Stimulated activated CD4-positive, alpha-beta T cell treated with anti-CD3 and anti-CD28 coated beads, Interleukin-15, amount 100 ng/mL, for 48 hours (primary cell): ENCODE results near the gene LYPD6B.
"Not testable (repeated sequence)": the region's sequence is repeated elsewhere in the genome, so short reads cannot be mapped to it uniquely, and the experiment has no call there.

Experiments used
- DNase-seq, 2 donors: peaks; one replicate each; pipeline ENCODE4 v3.0.0-alpha.2; 2020; ENCODE audit warnings: low read depth in 2 of 2

The LYPD6B gene

GRCh38 chr2:149191915-149192314 lies 153.4 kb downstream of the LYPD6B start:
- no peak for DNase-seq

DNA sequence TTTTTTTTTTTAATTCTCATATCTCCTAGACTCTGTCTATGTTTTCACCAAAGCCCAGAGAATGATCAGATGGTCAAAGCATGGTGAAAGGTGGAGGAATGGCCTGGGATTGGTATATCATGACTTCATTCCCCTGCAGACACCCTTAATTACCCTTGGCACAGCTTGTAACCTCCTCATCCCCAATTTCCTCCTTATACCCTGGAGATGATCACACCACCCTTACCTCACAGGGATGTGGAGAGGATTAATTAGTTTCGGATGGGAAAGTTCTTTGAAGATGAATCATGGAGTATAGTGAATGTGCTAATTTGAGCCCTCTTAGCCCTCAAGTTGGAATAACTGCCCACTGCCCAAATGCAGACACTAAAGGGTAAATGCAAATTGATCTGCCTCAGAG lies 153.9 kb downstream of the LYPD6B start:
- no peak for DNase-seq

DNA sequence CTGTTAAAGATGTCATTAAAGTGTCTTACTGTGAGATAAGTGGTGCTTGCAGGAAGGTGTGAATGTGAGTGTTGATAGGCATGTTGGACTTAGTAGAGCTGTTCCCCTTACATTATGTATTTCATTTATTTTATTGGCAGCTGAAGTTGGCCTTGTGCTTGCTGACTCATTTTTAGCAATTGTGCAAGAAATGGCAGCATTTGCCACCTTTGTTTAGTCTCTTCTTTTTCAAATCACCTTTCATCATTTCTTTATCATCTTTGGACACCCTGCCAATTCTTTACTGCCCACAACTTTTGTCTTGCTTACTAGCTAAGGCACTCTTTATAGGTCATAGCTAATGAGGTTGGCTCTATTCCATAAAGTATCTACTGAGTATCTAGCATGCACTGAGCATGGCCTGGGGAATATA lies 161.6 kb downstream of the LYPD6B start:
- DNase-seq = no peak

DNA sequence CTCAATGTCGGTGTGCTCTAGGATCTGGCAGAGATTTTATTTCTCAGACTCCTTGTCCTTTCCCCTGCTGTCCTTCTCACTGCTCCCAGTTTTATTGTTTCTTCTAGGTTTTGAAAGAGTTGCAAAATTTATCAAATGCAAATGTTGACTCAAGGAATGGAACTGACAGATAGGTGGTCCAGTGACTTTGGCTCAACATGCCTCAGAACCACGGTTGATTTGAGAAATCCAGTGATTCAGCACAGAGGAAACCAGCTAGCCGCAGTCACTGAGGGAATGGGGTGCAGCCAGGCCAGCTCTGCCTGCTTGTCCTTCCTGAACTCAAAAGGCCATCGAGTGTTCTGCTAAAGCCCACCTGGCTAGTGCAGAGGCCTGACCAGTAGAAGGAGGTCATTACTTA lies 166.2 kb downstream of the LYPD6B start:
- no peak for DNase-seq

GRCh38 chr2:149205143-149205542 lies 166.6 kb downstream of the LYPD6B start:
- no peak for DNase-seq

- DNase-seq = no peak
These were observed 175.4 kb downstream of the LYPD6B start for GRCh38 chr2:149213764-149214493.

DNA sequence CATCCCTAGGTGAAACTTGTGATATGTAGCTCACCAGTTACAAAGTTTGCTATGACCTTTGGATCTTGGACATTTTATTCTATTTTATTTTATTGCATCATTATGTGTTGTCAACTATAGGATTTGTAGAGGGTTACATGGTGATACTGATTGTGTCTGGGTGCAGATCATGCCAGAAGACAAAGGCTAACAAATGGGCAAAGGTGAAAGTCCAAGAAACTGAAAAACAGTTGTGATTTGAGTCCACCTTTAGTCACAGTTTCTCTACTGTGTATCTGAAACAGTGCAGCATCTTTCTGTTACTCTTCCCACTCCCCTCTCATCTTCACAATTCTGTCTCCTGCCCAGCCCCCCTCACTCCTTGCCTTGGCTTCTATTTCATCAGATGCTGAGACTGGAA lies 180.0 kb downstream of the LYPD6B start:
- no peak for DNase-seq

GRCh38 chr2:149219856-149220255 lies 181.4 kb downstream of the LYPD6B start:
- no peak for DNase-seq

DNA sequence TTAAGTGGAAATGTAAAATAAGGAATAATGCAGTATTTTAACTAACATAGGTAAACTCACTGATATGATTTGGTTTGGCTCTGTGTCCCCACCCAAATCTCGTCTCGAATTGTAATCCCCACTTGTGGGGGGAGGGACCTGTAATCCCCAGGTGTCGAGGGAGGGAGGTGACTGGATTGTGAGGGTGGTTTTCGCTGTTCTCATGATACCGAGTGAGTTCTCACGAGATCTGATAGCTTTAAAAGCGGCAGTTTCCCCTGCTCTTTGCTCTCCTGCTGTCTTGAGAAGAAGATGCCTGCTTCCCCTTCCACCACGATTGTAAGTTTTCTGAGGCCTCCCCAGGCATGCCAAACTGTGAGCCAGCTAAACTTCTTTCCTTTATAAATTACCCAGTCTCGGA lies 182.5 kb downstream of the LYPD6B start:
- DNase-seq = no peak

GRCh38 chr2:149221898-149222297 lies 183.4 kb downstream of the LYPD6B start:
- no peak for DNase-seq

DNA sequence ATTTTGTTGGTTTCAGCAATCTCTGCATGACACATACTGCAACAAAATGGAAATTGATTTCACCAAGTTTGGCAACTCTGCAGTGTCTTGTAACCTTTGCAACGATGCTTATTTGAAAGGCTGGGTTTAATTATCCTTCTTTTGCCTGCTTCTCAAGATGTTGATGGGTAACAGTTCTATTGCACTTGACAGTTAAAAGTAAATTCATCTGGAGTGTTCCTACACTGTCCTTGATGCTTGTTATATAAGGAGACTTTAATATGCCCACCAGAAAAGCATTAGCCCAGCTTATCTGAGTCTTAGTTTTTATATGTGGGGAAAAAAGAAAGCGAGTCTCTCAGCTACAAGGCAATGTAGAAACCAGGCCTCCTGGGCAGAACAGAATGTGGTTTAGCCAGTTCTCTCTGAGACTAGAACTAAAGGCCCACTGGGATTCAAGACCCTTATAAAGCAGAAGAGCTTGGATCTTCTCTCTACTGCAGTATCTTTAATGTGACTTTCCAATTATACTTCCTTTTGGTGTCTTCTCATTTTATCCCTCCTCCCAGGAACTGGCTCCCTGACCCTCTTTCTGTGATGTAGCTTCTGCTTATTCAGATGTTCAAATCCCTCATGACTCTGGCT lies 185.1 kb downstream of the LYPD6B start:
- DNase-seq = no peak

- DNase-seq = no peak
These were observed 186.0 kb downstream of the LYPD6B start for GRCh38 chr2:149224543-149224942.

DNA sequence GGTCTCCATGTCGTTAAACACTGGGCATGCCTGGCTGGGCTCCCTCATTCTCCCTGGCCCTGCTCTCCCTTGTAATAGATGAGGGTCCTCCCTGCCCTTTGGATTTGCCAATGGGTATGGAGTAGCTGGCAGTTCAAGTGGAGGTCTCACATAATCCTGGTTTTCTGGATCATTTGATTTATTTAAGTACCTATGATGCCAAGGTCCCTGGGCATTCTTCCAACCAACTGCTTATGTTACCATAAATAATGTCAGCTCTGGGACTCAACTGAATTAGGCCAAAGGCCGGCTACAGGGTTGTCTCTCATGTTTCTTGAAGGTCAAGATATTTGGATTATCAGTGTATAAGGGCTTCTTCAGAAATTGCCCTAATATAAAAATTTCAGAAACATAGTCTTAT lies 186.9 kb downstream of the LYPD6B start:
- DNase-seq = no peak

DNA sequence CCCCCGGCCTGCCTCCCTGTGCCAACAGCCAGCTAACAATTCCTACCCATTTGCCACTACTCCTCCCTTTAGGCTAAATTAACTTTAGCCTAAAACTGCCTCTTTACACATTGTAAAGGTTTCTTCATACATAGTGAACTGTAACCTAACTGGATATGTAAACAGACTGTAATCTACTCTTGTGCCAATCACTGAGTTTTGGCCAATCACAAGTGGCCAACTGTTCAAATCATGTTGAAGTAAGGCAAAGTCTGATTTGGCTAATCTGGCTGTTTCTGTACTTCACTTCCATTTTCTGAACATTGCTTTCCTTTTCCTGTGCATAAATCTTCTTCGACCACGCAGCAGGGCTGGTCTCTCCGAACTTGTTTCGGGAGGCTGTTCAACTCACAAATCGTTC lies 188.3 kb downstream of the LYPD6B start:
- DNase-seq = no peak

- no peak for DNase-seq
These were observed 197.4 kb downstream of the LYPD6B start for GRCh38 chr2:149235816-149236375.

DNA sequence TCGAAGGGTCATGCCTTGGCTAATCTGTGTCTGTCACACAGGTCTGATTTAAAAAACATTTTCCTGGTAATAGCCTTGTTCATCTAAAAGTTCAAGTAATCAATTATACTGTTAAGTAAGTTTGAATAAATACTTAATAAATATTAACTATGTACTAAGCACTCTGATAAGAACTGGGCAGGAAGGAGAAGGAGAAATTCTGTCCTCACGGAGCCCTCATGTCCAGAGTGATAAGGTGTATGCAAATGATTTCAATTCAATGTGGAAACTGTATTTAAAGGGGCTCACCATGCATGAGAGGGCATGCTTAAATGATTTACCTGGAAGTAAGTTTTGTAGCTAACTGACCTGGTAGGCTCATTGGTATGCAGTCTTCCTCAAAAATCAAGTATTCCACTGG lies 197.9 kb downstream of the LYPD6B start:
- no peak for DNase-seq

DNA sequence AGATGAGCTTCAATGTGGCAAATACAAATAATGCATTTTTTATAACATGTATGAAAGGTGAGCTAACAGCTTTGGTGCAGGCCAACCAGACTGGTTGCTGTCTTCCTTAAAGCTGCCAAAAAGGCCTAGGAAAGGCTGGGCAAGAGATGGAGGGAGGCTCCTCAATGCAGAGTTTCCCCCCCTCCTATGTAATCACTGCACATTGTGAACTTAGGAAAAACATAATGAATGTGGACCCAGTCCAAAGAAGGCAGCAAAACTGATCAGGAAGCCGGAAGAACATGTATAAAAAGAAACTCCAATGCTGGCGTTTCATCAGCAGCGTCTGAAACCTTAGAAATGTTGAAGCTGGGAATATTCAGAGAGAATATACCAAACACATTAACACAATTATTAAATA lies 207.7 kb downstream of the LYPD6B start:
- DNase-seq = no peak

DNA sequence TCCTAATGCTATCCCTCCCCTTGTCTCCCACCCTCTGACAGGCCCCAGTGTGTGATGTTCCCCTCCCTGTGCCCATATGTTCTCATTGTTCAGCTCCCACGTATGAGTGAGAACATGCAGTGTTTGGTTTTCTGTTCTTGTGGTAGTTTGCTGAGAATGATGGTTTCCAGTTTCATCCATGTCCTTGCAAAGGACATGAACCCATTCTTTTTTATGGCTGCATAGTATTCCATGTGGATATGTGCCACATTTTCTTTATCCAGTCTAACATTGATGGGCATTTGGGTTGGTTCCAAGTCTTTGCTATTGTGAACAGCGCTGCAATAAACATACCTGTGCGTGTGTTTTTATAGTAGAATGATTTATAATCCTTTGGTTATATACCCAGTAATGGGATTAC lies 212.9 kb downstream of the LYPD6B start:
- not testable (repeated sequence) for DNase-seq

- not testable (repeated sequence) for DNase-seq
These were observed 218.4 kb downstream of the LYPD6B start for GRCh38 chr2:149256877-149257276.

- DNase-seq = no peak
These were observed 220.0 kb downstream of the LYPD6B start for GRCh38 chr2:149258531-149258930.

- no peak for DNase-seq
These were observed 220.6 kb downstream of the LYPD6B start for GRCh38 chr2:149259136-149259535.

DNA sequence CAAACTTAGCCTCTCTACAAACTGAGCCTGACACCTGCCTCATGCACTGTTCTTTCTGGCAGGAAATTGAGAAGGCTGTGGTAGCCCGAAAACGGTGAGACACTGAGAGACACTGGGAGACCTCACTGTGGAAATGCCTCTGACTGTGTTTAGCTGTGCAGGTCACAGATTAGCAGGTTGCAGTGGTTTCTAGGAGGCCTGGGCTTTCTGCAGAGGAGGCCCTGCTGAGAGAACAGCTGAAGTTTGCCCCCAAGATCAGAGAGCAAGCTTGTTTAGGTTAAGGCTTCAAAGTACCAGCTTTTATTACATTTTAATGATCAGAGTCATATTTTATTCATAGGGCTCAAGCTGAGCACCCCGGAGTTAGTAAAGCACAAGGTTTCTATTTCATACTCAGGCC lies 223.2 kb downstream of the LYPD6B start:
- DNase-seq = no peak
